Measurements from ENCODE around the gene RFPL3.

GRCh38 chr22:32331918-32332725 is 25.5 kb upstream of the RFPL3 start:
- TF ChIP-seq CTCF (CRISPR knock-in tag; IDR thresholded peaks at IDR 0.05) (no peak), PAX8 (CRISPR knock-in tag; IDR thresholded peaks at IDR 0.05; ENCODE audit: borderline replicate concordance) (no peak), ATF2 (CRISPR knock-in tag; IDR thresholded peaks at IDR 0.05) (no peak), PAF1 (CRISPR knock-in tag; IDR thresholded peaks at IDR 0.05) (no peak), BHLHE40 (IDR thresholded peaks at IDR 0.05; ENCODE audit: low read length) (no peak), NR3C1 (CRISPR knock-in tag; IDR thresholded peaks at IDR 0.05) (no peak), PBX2 (CRISPR knock-in tag; IDR thresholded peaks at IDR 0.05) (no peak), MYC (CRISPR knock-in tag; IDR thresholded peaks at IDR 0.05; ENCODE audit: borderline replicate concordance) (no peak), SNAPC2 (CRISPR knock-in tag; IDR thresholded peaks at IDR 0.05) (no peak), ZBTB33 (CRISPR knock-in tag; IDR thresholded peaks at IDR 0.05) (no peak), CEBPZ (IDR thresholded peaks at IDR 0.05; ENCODE audit: low read length) (no peak)

All from HepG2 (cell line).